ENCODE measurements around the gene PTPRF. TPM values are rescaled to one million over a fixed set of nuclear protein-coding genes. Genes with fewer than 3 reads are reported as not detected.

PTPRF gene
- total RNA-seq, 1 donor from 2014 or later = 74.5 TPM

- no peak for DNase-seq
Measured at GRCh38 chr1:43513471-43514173, 17.1 kb upstream of the PTPRF start.

GRCh38 chr1:43518935-43519686 lies 11.6 kb upstream of the PTPRF start:
- no peak for DNase-seq

- no peak for DNase-seq
Measured at GRCh38 chr1:43520100-43520778, 10.4 kb upstream of the PTPRF start.

GRCh38 chr1:43521078-43521477 lies 9.6 kb upstream of the PTPRF start:
- no peak for DNase-seq

- DNase-seq = no peak
Measured at GRCh38 chr1:43521756-43522155, 8.9 kb upstream of the PTPRF start.

- DNase-seq = no peak
Measured at GRCh38 chr1:43522431-43522775, 8.3 kb upstream of the PTPRF start.

- no peak for DNase-seq
Measured at GRCh38 chr1:43522776-43523480, 7.8 kb upstream of the PTPRF start.

- DNase-seq = no peak
Measured at GRCh38 chr1:43524804-43525203, 5.9 kb upstream of the PTPRF start.

GRCh38 chr1:43526002-43526401 lies 4.7 kb upstream of the PTPRF start:
- no peak for DNase-seq

- no peak for DNase-seq
Measured at GRCh38 chr1:43527111-43527878, 3.4 kb upstream of the PTPRF start.

- peak; percentile 95 for DNase-seq
Measured at GRCh38 chr1:43529206-43529731, 1.4 kb upstream of the PTPRF start.

- peak; percentile 58 for DNase-seq
Measured at GRCh38 chr1:43531107-43531905, 623 bp downstream of the PTPRF start.

GRCh38 chr1:43531906-43532584 lies 1.4 kb downstream of the PTPRF start:
- DNase-seq = no peak

GRCh38 chr1:43532716-43533115 lies 2.0 kb downstream of the PTPRF start:
- no peak for DNase-seq

GRCh38 chr1:43533584-43533983 lies 2.9 kb downstream of the PTPRF start:
- DNase-seq = no peak

GRCh38 chr1:43534256-43534655 lies 3.6 kb downstream of the PTPRF start:
- DNase-seq = no peak

- DNase-seq = peak; percentile 57
Measured at GRCh38 chr1:43536196-43536863, 5.6 kb downstream of the PTPRF start.

- DNase-seq = no peak
Measured at GRCh38 chr1:43536864-43537358, 6.2 kb downstream of the PTPRF start.

- no peak for DNase-seq
Measured at GRCh38 chr1:43537423-43538142, 6.9 kb downstream of the PTPRF start.
